ENCODE results near the gene SYNE2.
"Not testable (repeated sequence)": the region's sequence is repeated elsewhere in the genome, so short reads cannot be mapped to it uniquely, and the experiment has no call there.

SYNE2 gene

GRCh38 chr14:63855281-63855680 is 2.5 kb downstream of the SYNE2 start:
- ATAC-seq (ENCODE audit: low read depth): no peak
- TF ChIP-seq CTCF (IDR thresholded peaks at IDR 0.05; ENCODE audit: poor library complexity, severe bottlenecking): no peak
- no peak for DNase-seq (ENCODE audit: low spot score)
- no peak overlapping the region for H3K27ac ChIP-seq (ENCODE audit: poor library complexity, severe bottlenecking)
- no peaks in the 10 kb centered on the region for H3K27me3 ChIP-seq (ENCODE audit: insufficient read depth, poor library complexity, severe bottlenecking)
- no peaks in the 10 kb centered on the region for H3K9me3 ChIP-seq (ENCODE audit: severe bottlenecking)
- no peaks in the 10 kb centered on the region for H3K36me3 ChIP-seq (ENCODE audit: low read depth)
- H3K4me1 ChIP-seq (ENCODE audit: insufficient read depth, poor library complexity, severe bottlenecking): peaks cover 16% of the 10 kb centered on the region
- no peak overlapping the region for H3K4me3 ChIP-seq (ENCODE audit: severe bottlenecking)

- no peaks in the 10 kb centered on the region for H3K27me3 ChIP-seq (ENCODE audit: insufficient read depth, poor library complexity, severe bottlenecking)
- no peaks in the 10 kb centered on the region for H3K9me3 ChIP-seq (ENCODE audit: severe bottlenecking)
- H3K4me1 ChIP-seq (ENCODE audit: insufficient read depth, poor library complexity, severe bottlenecking): peaks cover 16% of the 10 kb centered on the region
- no peak overlapping the region for H3K27ac ChIP-seq (ENCODE audit: poor library complexity, severe bottlenecking)
- H3K36me3 ChIP-seq (ENCODE audit: low read depth): no peaks in the 10 kb centered on the region
- ATAC-seq (ENCODE audit: low read depth) (no peak), DNase-seq (ENCODE audit: low spot score) (no peak)
- TF ChIP-seq CTCF (IDR thresholded peaks at IDR 0.05; ENCODE audit: poor library complexity, severe bottlenecking): no peak
- H3K4me3 ChIP-seq (ENCODE audit: severe bottlenecking): no peak overlapping the region
These were observed 4.7 kb downstream of the SYNE2 start for GRCh38 chr14:63857466-63858030.

- ATAC-seq (ENCODE audit: low read depth): no peak
- TF ChIP-seq CTCF (IDR thresholded peaks at IDR 0.05; ENCODE audit: poor library complexity, severe bottlenecking): no peak
- DNase-seq (ENCODE audit: low spot score): no peak
- Histone ChIP-seq H3K4me1 (ENCODE audit: insufficient read depth, poor library complexity, severe bottlenecking) (peaks cover 20% of the 10 kb centered on the region), H3K27me3 (ENCODE audit: insufficient read depth, poor library complexity, severe bottlenecking) (no peaks in the 10 kb centered on the region), H3K27ac (ENCODE audit: poor library complexity, severe bottlenecking) (no peak overlapping the region), H3K4me3 (ENCODE audit: severe bottlenecking) (no peak overlapping the region), H3K9me3 (ENCODE audit: severe bottlenecking) (no peaks in the 10 kb centered on the region), H3K36me3 (ENCODE audit: low read depth) (no peaks in the 10 kb centered on the region)
These were observed 7.3 kb downstream of the SYNE2 start for GRCh38 chr14:63860146-63860545.

- no peaks in the 10 kb centered on the region for H3K9me3 ChIP-seq (ENCODE audit: severe bottlenecking)
- no peaks in the 10 kb centered on the region for H3K27me3 ChIP-seq (ENCODE audit: insufficient read depth, poor library complexity, severe bottlenecking)
- no peak for ATAC-seq (ENCODE audit: low read depth)
- H3K36me3 ChIP-seq (ENCODE audit: low read depth): no peaks in the 10 kb centered on the region
- no peak for DNase-seq (ENCODE audit: low spot score)
- peaks cover 24% of the 10 kb centered on the region for H3K4me1 ChIP-seq (ENCODE audit: insufficient read depth, poor library complexity, severe bottlenecking)
- no peak for TF ChIP-seq CTCF (IDR thresholded peaks at IDR 0.05; ENCODE audit: poor library complexity, severe bottlenecking)
- H3K4me3 ChIP-seq (ENCODE audit: severe bottlenecking): no peak overlapping the region
- H3K27ac ChIP-seq (ENCODE audit: poor library complexity, severe bottlenecking): no peak overlapping the region
These were observed 9.4 kb downstream of the SYNE2 start for GRCh38 chr14:63862163-63862562.

GRCh38 chr14:63863004-63863403 is 10.2 kb downstream of the SYNE2 start:
- Histone ChIP-seq H3K9me3 (ENCODE audit: severe bottlenecking) (no peaks in the 10 kb centered on the region), H3K27me3 (ENCODE audit: insufficient read depth, poor library complexity, severe bottlenecking) (no peaks in the 10 kb centered on the region), H3K4me1 (ENCODE audit: insufficient read depth, poor library complexity, severe bottlenecking) (peaks cover 21% of the 10 kb centered on the region), H3K27ac (ENCODE audit: poor library complexity, severe bottlenecking) (peak overlapping the region; percentile 59), H3K36me3 (ENCODE audit: low read depth) (no peaks in the 10 kb centered on the region), H3K4me3 (ENCODE audit: severe bottlenecking) (no peak overlapping the region)
- ATAC-seq (ENCODE audit: low read depth) (no peak), DNase-seq (ENCODE audit: low spot score) (no peak)
- no peak for TF ChIP-seq CTCF (IDR thresholded peaks at IDR 0.05; ENCODE audit: poor library complexity, severe bottlenecking)

GRCh38 chr14:63864775-63865174 is 12.0 kb downstream of the SYNE2 start:
- peak overlapping the region; percentile 59 for H3K27ac ChIP-seq (ENCODE audit: poor library complexity, severe bottlenecking)
- not testable (repeated sequence) for DNase-seq (ENCODE audit: low spot score); H3K27me3 ChIP-seq (ENCODE audit: insufficient read depth, poor library complexity, severe bottlenecking); H3K9me3 ChIP-seq (ENCODE audit: severe bottlenecking); H3K36me3 ChIP-seq (ENCODE audit: low read depth)
- peaks cover 27% of the 10 kb centered on the region for H3K4me1 ChIP-seq (ENCODE audit: insufficient read depth, poor library complexity, severe bottlenecking)
- peak overlapping the region; percentile 13 for H3K4me3 ChIP-seq (ENCODE audit: severe bottlenecking)
- peak; percentile 17 for ATAC-seq (ENCODE audit: low read depth)
